HG02885 (cell line): ENCODE results near the gene STX19.
A peak's percentile ranks its signal among the peaks of the same experiment; 100 is the strongest.
"Not testable (repeated sequence)": the region's sequence is repeated elsewhere in the genome, so short reads cannot be mapped to it uniquely, and the experiment has no call there.

Experiments used
- ATAC-seq: cut with Tn5 transposase; IDR thresholded peaks from one replicate; pipeline ENCODE4 v1.9.1; 2021; ENCODE audit warnings: mild to moderate bottlenecking; ENCODE audit not compliant: unreplicated experiment, poor library complexity

STX19 gene, protein sequence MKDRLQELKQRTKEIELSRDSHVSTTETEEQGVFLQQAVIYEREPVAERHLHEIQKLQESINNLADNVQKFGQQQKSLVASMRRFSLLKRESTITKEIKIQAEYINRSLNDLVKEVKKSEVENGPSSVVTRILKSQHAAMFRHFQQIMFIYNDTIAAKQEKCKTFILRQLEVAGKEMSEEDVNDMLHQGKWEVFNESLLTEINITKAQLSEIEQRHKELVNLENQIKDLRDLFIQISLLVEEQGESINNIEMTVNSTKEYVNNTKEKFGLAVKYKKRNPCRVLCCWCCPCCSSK

DNA sequence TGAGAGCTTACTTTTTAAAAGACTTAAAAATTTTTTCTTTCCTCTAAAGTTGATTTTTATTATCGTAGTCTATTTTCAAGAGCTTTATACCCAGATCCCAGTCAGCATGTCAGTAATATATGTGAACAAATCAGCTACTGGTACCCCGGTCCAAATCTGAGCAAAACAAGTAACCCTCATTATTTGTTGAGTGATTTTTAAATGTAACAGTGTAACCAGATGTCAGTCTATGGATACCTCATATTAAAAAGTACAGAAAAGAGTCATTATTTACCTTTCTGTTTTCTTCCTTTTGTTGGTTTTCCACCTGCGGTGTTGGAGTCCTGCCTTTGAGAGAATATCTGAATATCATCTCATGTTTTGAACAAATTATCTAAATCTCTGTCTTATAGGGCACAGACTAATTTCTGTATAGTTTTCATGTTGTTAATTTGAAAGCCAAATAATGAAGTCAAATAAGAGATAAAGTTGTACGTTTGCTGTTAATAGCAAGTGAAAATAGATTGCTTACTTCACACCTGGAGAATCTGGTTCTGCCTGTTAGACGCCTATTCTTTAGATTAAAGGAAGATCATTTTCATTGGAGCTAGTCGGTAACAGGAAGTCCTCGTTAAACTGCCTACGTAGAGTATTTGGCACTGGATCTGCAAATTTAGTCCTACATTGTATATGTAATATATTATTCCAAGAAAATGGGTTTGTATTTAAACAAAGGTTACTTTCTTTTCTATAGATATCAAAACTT lies at the start of gene STX19:
STX19 (minus strand) TSS at position 505 of the 745 bp plus-strand sequence. CDS start 13,328 bp downstream, outside the sequence.
- no peak for ATAC-seq

DNA sequence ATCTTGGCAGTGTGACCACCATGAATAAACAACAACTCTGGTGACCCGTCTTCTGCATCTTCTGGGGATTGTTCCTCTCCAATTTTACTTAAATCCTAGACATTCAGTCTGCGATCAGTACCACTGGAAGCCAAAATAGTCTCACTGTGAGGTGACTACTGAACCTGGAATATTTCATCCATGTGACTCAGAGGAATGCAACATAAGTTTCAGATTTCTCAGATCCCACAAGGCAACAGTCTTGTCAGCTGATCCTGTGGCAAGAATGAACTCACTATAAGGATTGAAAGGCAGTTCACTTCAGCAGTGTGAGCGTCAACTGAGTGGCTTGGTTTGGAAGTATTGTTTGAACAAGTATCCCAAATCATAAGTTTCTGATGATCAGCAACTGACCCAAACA lies 47.7 kb upstream of the STX19 start:
- ATAC-seq: no peak

DNA sequence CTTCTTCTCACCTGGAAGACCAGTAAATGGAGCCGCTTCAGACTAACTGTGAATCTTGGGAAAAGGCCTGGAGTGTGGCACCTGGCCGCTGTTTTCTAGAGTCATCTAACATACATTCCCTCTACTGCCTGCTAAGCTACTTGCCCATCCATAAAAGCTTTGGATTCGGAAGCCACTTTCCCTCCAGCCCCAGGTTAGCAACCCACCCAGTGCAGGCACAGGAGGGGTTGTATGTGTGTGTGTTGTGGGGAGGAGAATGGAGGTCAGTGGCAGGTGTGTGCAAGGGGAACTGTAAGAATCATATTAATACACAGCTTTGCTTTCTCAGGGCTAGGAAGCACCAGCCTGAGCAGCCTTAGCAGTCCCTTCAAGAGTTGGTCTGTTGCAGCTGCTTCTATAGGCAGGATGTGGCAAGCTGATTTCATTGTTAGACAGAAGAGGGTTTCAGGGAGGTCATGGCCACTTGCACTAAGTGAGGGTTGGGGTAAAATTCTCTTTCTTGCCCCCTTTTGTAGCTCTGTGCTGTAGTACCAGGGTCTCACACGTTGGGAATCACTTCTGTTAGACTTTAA lies 43.4 kb upstream of the STX19 start:
- ATAC-seq: peak; percentile 73

DNA sequence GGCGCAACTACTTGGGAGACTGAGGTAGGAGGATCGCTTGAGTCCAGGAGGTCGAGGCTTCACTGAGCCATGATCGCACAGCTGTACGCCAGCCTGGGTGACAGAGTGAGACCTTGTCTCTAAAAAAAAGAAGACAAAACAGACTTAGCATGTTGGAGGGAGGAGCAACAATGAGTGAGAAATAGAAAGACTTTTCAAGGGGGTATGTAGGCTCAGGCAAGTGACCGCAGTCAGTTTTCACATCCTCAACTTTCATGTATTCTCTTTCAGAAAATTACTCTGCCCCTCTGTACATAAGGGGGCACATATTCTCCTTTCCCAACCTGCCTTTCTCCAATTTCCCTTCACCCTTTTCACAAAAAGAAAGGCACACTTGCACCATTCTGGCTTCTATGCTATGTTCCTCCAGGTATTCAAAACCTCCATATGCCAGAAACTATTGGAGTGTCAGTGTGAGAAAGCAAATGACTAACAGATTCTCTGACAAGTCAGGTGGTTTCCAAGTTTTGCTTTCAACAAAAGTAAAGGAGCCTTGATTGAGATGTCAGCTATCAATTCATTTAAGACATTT lies 42.0 kb upstream of the STX19 start:
- peak; percentile 42 for ATAC-seq

DNA sequence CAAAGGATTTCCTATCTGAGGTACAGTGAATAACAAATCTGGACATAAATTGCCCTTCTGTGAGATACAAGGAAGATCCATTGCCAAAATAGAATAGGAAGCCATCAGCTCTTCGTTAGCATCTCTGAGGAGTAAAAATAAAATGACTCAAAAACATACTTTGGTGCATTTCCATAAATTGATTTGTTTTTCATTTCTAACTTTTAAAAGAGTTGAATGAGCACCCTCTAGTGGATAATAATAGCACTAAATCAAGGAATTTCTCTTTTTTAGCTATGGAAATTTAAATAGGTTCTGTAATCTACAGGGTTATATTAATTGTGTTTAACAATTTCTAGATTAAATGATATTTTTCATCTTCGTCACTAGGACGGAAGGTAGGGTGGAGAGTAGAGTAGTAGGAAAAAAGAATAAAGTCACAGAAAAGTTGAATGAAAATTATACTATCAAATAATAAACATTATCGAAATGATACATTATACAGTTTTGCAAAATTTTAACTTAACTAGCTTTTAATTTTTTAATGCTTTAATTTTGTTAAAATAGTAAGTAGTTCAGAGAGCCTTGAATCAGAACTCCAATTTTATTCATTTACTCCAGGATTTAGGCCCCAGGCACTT lies 40.9 kb upstream of the STX19 start:
- ATAC-seq: no peak

DNA sequence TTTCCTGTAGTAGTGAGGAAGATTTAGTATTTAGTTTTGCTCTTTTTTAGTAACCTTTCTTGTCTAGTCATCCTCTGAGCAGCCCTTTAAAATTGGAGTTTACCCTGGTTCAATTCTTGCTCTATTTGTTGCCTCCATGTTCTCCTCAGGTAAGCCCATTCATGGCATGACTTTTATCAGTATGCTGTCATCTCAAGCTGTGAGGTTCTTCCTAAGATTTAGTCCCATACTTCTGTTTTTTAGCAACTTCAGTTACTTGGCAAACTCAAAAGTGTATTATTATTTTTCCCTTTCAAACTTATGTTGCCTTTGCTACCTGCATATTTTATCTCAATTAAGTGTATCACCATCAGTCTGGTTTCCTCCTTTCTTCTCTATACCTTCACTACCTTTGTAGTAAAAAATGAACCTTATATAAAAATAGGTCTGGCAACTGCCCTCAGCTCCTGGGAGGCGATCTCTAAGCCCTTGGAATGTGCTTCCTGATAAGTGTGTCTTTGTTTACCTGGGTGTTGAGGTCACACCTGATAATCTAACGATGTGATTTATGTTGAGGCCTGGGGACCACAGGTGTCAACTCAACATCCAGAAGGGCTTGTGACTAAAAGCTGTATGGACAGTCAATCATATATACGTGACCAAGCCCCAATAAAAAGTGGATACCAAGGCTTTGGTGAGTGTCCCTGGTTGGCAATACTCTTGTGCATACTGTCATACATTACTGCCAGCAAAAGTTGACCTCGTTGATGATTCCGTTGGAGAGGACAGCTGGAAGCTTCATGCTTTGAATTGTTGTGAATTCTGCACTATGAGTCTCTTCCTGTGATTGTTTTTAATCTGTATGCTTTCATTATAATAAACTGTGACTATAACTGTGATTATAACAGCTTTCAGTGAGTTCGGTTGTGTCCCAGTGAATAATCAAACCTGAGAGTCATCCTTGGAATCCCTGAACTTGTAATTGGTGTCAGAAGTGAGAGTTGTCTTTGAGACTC lies 38.4 kb upstream of the STX19 start:
- ATAC-seq: no peak

DNA sequence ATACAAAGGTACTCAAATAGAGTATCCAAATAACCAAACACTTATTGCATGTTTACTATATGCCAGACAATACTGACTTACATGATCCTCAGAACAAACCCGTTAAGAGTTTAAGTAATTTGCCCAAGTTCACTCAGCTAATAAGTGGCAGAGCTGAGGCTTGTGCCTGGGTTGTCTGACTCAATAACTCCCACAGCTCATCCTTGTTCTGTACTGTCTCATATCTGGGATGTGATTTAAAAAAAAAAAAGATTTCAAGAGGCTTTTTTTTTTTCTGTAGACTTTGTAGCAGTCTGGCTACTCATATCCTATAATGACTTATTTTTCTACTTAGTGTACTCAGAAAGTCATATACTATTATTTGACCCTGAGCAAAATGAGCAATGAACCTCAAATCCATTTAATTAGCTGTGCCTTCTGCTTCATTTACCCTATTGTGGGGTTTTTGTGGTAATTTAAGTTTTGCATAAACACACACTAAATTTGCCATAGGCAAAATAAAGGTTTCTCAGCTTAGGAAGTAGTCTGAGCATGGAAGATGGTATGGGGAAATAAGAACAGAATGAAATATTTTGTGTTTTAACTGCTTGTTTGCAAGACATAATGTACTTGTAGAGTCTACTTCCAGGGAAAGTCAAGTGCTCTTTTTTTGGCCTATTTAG lies 37.6 kb upstream of the STX19 start:
- no peak for ATAC-seq

DNA sequence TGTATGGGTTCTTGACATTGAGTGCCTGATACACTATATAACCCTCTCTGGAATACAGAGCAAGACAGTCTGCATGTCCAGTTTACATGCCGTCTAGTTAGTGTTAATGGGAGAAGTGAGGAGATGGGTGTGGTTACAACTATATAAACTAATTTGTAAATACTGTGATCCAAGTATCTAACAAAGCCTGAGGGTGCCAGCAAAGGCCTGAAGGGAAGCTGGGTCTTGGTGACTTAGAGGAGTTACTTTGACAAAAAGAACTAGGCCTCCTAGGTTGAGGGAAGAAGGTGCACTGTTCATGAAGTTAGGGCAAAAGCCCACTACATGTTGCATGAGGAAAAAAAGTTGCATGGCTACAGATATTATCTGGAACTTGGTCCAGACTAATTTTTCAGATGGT lies 36.7 kb upstream of the STX19 start:
- no peak for ATAC-seq

DNA sequence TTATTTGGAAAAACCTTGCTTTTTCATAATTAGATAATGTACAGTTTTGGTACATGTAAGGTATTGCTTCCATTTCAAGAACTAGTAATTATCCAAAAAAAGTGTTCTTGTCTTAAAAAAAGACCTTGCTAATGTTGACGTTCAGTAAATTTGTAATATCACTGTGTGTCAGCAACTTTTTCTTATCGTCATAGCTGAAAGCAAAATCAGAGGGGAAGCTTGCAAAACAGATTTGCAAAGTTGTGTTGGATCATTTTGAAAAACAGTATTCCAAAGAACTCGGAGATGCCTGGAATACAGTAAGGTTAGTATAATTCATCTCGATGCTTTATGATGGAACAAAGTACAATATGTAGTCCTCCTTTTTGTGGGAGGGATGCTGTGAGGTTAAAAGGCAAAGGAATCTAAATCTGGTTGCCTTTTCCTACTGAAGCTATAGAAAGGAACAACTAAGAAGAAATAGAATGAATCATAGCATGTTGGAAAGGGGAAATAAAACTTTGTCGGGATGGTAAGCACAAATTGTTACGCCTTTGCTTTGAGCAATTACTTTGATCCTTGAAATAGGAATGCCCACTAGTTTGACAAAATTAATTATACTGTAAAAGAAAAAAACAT lies 36.0 kb upstream of the STX19 start:
- ATAC-seq: no peak

DNA sequence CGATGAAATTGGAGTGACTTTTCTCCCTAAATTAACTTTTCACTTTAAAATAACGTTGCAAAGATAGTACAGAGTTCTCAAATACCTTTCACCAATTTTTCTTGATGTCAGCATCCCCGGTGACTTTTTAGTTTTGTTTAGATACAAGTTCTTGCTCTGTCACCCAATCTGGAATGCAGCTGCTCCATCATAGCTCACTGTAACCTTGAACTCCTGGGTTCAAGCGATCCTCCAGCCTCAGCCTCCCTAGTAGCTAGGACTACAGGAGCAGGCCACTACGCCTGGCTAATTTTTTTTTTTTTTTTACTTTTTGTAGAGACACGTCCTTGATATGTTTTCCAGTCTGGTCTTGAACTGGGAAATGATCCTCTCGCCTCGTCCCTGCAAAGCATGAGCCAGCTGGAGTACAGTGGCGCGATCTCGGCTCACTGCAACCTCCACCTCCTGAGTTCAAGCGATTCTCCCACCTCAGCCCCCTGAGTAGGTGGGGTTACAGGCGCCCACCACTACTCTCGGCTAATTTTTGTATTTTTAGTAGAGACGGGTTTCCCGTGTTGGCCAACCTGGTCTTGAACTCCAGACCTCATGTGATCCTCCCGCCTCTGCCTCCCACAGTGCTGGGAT lies 35.2 kb upstream of the STX19 start:
- no peak for ATAC-seq

DNA sequence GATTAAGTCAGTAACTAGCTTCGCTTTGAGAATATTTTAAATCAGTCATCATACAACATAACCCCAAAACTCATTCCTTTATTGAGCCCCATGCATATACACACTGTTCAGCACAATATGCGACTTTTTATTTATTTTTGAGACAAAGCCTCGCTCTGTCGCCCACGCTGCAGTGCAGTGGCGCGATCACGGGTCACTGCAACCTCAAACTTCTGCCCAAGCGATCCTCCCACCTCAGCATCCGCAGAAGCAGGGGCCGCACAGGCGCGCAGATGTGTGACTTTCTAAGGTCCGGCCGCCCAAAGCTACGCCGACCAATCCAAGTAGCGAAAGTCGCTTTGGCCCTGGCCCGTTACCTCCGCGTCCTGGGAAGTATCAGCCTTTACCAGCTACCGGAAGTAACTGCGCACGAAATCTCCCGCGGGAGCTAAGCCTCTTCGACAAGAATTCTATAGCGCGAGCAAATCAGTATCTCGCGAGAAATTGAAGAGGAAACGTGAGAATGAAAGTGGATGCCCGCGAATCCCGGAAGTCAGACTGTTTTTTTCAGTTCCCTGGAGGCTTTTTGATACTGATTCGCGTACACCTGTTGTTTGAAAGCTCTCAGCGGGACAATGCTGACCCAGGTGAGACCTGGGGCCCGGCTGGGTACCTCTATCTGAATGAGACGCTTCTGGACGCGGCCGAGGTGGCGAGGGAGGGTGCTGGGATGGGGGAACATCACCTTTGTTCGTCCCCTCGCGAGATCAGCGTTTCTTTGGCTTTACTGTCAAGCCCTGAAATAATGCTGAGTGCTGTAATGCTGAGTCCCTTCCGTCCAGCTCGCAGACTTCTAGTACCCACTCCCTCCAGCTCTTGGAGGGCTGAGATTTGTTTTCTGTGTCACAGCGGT lies 34.4 kb upstream of the STX19 start, which contains the start of the genes DHFR2 and NSUN3:
DHFR2 (minus strand) TSS at position 404 of the 892 bp plus-strand sequence. CDS start 1,405 bp downstream, outside the sequence.
NSUN3 (plus strand) TSS at position 549 of the 892 bp plus-strand sequence; CDS start at position 615, 66 bp downstream.
- peak; percentile 92 for ATAC-seq

DNA sequence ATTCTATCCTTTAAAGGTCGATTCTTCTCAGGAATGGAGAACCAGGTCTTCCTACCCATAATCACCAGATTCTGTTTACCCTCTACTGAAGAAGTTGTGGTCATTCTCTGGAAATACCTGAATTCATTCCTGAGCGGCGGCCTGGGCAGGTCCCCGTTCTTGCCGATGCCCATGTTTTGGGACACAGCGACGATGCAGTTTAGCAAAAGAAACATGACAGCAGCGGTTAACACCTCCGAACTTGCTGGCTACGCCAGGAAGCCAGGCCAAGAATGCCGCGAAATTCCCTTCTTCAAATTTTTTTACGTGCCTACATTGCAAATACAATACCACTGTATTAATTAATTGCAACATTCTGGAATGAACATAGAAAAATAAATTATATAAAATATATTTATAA lies 32.9 kb upstream of the STX19 start:
- no peak for ATAC-seq

DNA sequence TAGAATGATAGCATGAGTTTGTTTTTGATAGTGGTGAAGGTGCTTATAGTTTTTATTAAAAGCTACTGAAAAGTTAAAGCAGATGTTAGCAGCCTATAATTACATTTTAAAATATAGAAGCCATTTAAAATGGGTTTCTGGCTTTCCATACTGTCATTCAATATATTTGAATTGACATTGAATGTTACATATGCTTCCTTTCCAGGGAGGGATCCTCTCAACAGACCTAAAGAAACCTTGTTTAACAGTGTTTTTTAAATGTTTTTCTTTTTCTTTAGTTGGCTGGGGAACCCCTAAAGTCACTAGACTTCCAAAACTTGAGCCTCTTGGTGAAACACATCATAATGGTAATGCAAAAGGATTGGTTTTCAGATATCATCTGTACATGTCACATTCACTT lies 22.1 kb upstream of the STX19 start:
- no peak for ATAC-seq

DNA sequence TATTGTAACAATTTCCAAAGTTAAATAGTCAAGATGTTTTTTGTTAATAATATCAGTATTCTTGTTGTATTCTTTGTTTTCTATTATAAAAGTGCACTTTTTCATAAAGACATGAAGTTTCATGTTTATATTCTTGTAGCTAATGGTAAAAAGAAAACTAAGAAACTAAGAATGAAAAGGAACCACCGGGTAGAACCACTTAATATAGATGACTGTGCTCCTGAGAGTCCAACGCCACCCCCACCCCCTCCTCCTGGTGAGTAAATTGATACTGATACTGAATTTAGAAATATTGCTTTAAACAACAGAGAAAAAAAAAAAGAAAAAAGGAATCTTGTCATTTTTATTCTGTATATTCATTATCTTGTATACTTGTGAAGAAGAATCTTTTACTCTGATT lies 20.9 kb upstream of the STX19 start:
- no peak for ATAC-seq

DNA sequence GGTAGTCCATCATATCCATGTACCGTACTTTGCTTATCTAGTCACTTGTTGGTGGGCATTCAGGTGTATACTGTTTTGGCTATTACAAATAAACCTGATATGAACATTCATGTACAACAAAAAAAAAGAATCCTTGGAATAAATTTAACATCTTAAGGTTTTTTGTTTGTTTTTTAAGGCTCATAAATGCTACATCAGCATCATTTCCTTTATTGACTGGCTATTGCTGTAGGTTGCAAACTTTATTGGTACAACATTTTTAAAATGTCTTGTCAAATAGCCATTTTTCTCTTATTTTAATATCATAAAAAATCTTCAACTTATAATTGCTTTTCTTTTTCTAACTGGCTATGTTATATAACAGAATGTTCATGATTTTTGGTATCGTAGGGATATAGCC lies 18.1 kb upstream of the STX19 start:
- no peak for ATAC-seq

DNA sequence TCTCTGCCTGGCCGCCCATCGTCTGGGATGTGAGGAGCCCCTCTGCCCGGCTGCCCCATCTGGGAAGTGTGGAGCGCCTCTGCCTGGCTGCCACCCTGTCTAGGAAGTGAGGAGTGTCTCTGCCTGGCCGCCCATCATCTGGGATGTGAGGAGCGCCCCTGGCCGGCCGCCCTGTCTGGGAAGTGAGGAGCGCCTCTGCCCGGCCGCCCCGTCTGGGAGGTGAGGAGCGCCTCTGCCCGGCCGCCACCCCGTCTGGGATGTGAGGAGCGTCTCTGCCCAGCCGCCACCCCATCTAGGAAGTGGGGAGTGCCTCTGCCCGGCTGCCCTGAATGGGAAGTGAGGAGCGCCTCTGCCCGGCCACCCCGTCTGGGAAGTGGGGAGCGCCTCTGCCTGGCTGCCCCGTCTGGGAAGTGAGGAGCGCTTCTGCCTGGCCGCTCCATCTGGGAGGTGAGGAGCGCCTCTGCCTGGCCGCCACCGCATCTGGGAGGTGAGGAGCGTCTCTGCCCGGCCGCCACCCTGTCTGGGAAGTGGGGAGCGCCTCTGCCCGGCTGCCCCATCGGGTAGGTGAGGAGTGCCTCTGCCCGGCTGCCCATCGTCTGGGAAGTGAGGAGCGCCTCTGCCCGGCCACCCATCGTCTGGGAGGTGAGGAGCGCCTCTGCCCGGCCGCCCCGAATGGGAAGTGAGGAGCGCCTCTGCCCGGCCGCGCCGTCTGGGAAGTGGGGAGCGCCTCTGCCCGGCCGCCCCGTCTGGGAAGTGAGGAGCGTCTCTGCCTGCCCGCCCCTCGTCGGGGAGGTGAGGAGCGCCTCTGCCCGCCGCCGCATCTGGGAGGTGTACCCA lies 15.9 kb upstream of the STX19 start:
- not testable (repeated sequence) for ATAC-seq
